Measurements from ENCODE around the gene MRGPRD. TPM values are rescaled to one million over a fixed set of nuclear protein-coding genes. Genes with fewer than 3 reads are reported as not detected.

MRGPRD gene
- total and polyA plus RNA-seq, 9 donors: not detected

GRCh38 chr11:68993546-68993945 lies 12.8 kb upstream of the MRGPRD start:
- Histone ChIP-seq H3K4me1 (ENCODE audit: insufficient read depth) (peaks cover under 1% of the 10 kb centered on the region), H3K27me3 (peaks cover 2% of the 10 kb centered on the region), H3K4me3 (no peak overlapping the region), H3K36me3 (no peaks in the 10 kb centered on the region), H3K9me3 (no peaks in the 10 kb centered on the region), H3K27ac (no peak overlapping the region)
- TF ChIP-seq EP300 (IDR thresholded peaks at IDR 0.05) (no peak), POLR2A (IDR thresholded peaks at IDR 0.05) (no peak), CTCF (IDR thresholded peaks at IDR 0.05) (no peak)
- intact Hi-C loops (cut with DNase I): no loop called here
- 84 to 88% (median 86%) methylated on average over 7 of the region's 7 CpGs for WGBS, 3 donors
- no peak for DNase-seq

GRCh38 chr11:68992743-68993255 lies 12.0 kb upstream of the MRGPRD start:
- H3K27me3 ChIP-seq: peaks cover 2% of the 10 kb centered on the region
- H3K36me3 ChIP-seq: no peaks in the 10 kb centered on the region
- TF ChIP-seq EP300 (IDR thresholded peaks at IDR 0.05) (no peak), CTCF (IDR thresholded peaks at IDR 0.05) (no peak), POLR2A (IDR thresholded peaks at IDR 0.05) (no peak)
- H3K27ac ChIP-seq: no peak overlapping the region
- no peaks in the 10 kb centered on the region for H3K4me1 ChIP-seq (ENCODE audit: insufficient read depth)
- H3K4me3 ChIP-seq: no peak overlapping the region
- no peaks in the 10 kb centered on the region for H3K9me3 ChIP-seq
- intact Hi-C loops (cut with DNase I): no loop called here
- WGBS, 3 donors: 44 to 67% (median 64%) methylated on average over 14 of the region's 14 CpGs
- no peak for DNase-seq

GRCh38 chr11:68990995-68991780 lies 10.4 kb upstream of the MRGPRD start:
- H3K27ac ChIP-seq: no peak overlapping the region
- no peak overlapping the region for H3K4me3 ChIP-seq
- WGBS, 3 donors: 86% methylated on average over 15 to 16 of the region's 16 CpGs
- intact Hi-C loops (cut with DNase I): no loop called here
- TF ChIP-seq POLR2A (IDR thresholded peaks at IDR 0.05) (no peak), CTCF (IDR thresholded peaks at IDR 0.05) (no peak), EP300 (IDR thresholded peaks at IDR 0.05) (no peak)
- peak in 1 of 5 donors; percentile 11 for DNase-seq
- peaks cover 2% of the 10 kb centered on the region for H3K27me3 ChIP-seq
- H3K9me3 ChIP-seq: no peaks in the 10 kb centered on the region
- H3K36me3 ChIP-seq: no peaks in the 10 kb centered on the region
- H3K4me1 ChIP-seq (ENCODE audit: insufficient read depth): no peaks in the 10 kb centered on the region

GRCh38 chr11:68989936-68990606 lies 9.3 kb upstream of the MRGPRD start:
- DNase-seq: no peak
- TF ChIP-seq CTCF (IDR thresholded peaks at IDR 0.05): no peak
- no peak for TF ChIP-seq EP300 (IDR thresholded peaks at IDR 0.05)
- TF ChIP-seq POLR2A (IDR thresholded peaks at IDR 0.05): no peak

More at GRCh38 chr11:68989936-68990606, 9.3 kb upstream of the MRGPRD start:
- Histone ChIP-seq H3K9me3 (no peaks in the 10 kb centered on the region), H3K27ac (no peak overlapping the region), H3K36me3 (no peaks in the 10 kb centered on the region), H3K4me1 (ENCODE audit: insufficient read depth) (no peaks in the 10 kb centered on the region), H3K27me3 (peaks cover 2% of the 10 kb centered on the region), H3K4me3 (no peak overlapping the region)
- 80 to 93% (median 88%) methylated on average over 8 of the region's 8 CpGs for whole genome bisulfite sequencing, 3 donors
- intact Hi-C loops (cut with DNase I): no loop called here
